Subcutaneous adipose tissue (tissue), 4 donors: Measurements from ENCODE around the gene SSUH2. TPM values are rescaled to one million over a fixed set of nuclear protein-coding genes. Genes with fewer than 3 reads are reported as not detected.

Experiments used
- CTCF ChIP-seq: fragments of 450-650 bp; IDR thresholded peaks from one replicate; pipeline ENCODE4 v1.5.1; 2016; ENCODE audit warnings: low read depth, mild to moderate bottlenecking, control low read depth, antibody characterized with exemption, moderate library complexity
- total RNA-seq, 4 donors: library from RNA; depleted of rRNA; stranded (reverse); fragments of >200 nt; gene quantifications; one replicate each; pipeline ENCODE4 v1.1.0, GENCODE V29; 2016

The SSUH2 gene
- total RNA-seq, 4 donors from 2014 or later = 0.98 to 2.1 TPM; not detected in 2

DNA sequence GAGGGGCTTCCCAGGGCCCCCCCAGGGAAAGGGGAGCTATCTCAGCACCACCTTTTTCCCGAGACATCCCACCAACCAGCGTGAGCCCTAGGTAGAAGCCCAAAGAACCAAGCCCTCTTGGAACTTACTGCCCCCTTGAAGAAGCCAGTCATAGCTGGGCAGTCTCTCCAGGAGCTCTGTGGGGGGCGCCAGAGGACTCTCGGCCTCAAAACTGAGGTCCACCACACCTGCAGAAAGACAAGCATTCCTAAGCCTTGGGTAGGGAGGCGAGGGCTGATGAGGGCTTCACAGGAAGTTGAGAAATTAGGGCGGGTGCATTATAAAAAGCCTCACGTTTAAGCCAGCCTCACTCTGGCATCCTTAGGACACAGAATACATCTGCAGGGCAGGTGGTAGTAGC lies 9.0 kb downstream of the SSUH2 start:
- no peak for TF ChIP-seq CTCF

DNA sequence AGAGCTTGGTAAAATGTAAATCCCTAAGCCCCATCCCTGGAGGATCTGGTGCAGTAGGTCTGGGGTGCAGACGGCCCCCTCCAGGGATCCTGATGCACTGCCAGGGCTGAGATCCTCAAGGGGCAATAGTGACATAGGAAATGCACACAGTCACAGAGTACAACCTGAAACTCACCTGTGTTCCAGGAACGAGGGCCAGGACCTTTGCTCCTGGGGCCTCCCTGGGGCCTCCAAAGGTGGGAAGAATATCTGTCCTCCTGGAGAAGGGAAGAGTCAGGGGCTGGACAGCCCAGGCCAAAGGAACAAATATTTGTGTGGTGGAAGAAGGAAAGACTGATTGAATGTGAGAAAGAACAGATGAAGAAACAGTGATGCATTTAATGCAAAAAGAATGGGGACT lies 9.5 kb downstream of the SSUH2 start:
- no peak for TF ChIP-seq CTCF

- no peak for TF ChIP-seq CTCF
Observed at GRCh38 chr3:8632402-8633237, 12.0 kb downstream of the SSUH2 start.

GRCh38 chr3:8631661-8632060 lies 12.9 kb downstream of the SSUH2 start:
- no peak for TF ChIP-seq CTCF

DNA sequence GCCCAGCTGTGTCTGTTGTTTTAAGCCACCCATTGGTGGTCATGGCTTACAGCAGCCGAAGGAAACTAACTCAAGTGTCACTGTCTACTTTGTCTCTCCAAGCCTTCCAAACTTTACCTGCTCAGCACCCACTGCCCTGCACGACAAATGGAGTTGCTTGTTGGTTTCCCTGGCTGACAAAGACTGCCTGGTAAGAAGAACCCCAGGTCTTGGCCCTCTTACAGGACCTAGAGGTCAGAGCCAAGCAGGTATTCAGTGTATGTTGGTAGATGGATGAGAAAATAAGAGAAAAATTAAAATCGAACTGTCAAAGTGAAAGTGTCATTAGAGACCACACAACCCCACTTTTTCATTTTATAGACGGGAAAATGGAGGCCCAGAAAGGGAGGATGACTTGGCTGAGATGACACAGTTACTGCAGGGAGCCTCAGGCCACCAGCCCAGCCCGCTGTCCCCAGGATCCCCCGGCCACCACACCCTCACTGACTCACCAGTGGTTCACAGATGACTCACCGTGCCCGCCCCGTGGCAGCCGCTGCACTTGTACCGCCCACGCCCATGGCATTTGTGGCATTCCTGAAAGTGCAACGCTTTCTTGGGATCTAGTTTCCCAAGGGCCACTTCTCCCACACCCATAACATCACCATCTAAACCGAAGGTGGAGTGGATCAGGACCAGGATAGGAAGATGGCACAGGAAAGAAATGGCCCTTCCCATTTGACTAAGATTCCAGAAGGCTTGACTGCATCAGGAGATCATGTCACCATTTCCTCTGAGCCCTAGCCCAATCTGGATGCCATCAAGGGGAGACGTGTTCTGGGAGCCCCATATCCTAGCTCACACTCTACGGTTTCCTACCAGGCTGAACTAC lies 15.2 kb downstream of the SSUH2 start:
- no peak for TF ChIP-seq CTCF

GRCh38 chr3:8627949-8628348 lies 16.6 kb downstream of the SSUH2 start:
- TF ChIP-seq CTCF = no peak
